ENCODE measurements around the gene RIPOR2. TPM values are rescaled to one million over a fixed set of nuclear protein-coding genes. Genes with fewer than 3 reads are reported as not detected.

RIPOR2 gene
- total RNA-seq, 1 donor from 2014 or later: not detected

- DNase-seq (ENCODE audit: low read depth, low spot score): no peak
These were observed 88.4 kb downstream of the RIPOR2 start for GRCh38 chr6:24847402-24847801.

DNA sequence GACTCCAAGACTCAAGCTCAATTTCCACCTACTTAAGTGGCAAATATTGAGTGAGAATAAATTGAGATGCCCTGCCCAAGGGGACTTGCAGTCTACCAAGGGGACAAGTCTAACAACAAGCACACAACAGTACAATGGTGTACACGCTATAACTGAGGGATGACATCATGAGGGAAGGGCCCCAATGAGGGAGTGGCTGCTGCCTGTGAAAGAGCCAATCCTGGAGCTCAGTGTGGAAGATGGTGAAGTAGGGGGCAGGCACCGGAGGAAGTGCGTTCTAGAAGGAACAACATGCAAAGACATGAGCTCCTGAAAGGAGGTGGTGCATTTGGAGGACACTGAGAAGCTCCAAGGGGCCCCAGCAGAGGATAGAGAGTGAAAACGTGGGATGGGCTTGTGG lies 90.2 kb downstream of the RIPOR2 start:
- no peak for DNase-seq (ENCODE audit: low read depth, low spot score)

DNA sequence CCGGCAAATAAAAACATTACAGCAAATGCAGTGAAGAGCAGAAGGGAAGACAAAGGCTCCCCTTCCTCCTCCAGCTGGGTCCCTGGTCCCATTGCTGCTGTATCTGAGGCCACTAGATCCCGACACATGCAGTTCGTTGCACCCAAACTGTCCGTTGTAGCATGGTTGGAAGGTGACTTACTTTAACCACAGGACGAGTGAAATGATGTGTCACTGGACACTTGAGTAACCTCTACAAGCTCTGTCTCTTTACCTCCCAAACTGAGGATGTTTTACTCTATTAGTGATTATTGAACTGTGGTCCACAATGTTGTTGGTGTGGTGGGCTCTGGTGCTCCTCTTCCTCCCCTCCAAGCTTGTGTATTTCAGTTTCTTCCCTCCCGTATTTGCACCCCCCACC lies 90.9 kb downstream of the RIPOR2 start:
- DNase-seq (ENCODE audit: low read depth, low spot score): no peak

- no peak for DNase-seq (ENCODE audit: low read depth, low spot score)
These were observed 91.7 kb downstream of the RIPOR2 start for GRCh38 chr6:24844061-24844460.

GRCh38 chr6:24840187-24840586 lies 95.6 kb downstream of the RIPOR2 start:
- no peak for DNase-seq (ENCODE audit: low read depth, low spot score)

GRCh38 chr6:24838994-24839393 lies 96.8 kb downstream of the RIPOR2 start:
- no peak for DNase-seq (ENCODE audit: low read depth, low spot score)

DNA sequence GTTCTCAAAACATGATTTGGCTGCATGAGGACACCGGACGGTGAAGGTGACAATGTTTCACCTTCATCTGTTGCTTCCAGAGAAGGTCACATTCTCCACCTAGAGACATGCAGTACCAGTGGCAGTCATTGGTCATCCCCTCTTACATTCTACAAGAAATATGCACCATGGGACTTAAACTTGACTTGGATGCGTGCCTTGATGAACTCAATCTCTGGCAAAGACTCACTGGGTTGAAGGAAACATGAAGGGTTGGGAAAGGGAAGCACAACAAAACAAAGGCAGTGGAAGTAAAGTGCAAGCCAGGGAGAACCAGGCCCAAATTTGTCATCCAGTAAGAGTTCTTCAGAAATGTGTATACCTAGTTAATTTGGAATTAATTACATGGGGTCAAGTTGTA lies 97.7 kb downstream of the RIPOR2 start:
- no peak for DNase-seq (ENCODE audit: low read depth, low spot score)

DNA sequence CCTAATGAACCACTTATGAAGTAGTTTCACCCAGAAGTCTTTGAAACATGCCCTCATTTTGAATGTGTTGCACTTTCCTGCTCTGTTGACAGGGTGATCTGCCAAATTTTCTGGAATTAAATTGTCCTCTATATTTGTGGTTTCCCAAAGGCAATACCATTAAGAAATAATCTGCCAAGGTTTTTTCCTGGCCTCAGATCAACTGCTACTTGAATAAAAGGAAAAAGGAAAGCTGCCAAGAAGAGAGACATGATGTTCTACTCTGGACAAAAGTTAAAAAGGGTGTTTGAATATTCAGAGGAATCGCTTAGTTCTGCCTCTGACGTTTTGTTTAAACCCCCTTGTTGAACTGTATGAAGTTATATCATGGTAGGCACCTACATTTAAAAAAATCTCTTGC lies 99.7 kb downstream of the RIPOR2 start:
- no peak for DNase-seq (ENCODE audit: low read depth, low spot score)

DNA sequence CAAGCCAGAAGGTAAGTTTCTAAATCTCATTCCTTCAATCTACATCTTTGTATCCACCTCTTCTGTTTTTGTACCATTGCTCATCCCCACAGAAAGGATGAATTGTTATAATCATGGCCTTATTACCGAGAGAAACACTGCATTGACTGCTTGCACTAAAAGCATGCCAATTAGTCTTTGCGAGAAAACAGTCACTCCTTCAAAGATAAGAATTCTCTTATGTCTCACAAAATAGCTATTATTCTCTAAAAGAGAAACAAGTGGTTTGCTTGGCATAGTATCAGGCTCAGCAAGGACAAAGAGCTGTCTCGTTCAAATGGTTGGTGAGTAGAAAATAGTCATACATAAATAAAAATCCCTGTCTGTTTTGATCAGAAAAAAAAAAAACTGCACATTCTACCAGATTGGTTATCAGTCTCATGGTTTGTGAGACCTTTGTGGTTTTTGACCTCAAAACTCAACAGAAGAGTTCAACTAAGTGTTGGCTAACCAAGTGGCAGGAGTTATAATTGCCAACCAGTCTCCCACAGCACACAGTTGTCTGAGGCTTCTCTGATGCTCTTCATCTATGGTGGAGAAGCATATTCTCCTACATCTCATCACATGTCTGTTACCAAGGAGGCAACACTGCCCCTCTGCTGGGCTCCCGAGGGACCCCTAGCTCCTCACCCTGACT lies 101.9 kb downstream of the RIPOR2 start:
- no peak for DNase-seq (ENCODE audit: low read depth, low spot score)

DNA sequence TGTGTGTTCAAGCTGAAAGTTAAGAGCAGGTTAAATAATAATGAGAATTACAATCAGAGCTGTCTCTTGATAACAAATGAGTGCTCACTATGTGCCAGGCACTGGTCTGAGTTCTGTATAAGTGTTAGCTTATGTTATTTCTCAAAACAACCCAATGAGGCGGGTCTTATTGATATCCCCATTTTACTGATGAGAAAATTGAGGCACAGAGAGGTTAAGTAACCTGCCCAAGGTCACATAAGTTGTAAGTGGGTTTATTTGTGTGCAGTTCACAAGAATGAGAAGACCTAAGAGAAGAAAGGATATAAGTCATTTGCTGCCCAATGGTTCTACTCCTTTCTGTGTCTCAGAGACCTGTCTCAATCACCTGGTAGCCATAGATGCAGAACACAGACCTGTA lies 103.0 kb downstream of the RIPOR2 start:
- DNase-seq (ENCODE audit: low read depth, low spot score): no peak

GRCh38 chr6:24831771-24832716 lies 103.7 kb downstream of the RIPOR2 start:
- no peak for DNase-seq (ENCODE audit: low read depth, low spot score)

- no peak for DNase-seq (ENCODE audit: low read depth, low spot score)
These were observed 106.1 kb downstream of the RIPOR2 start for GRCh38 chr6:24829657-24830056.

- DNase-seq (ENCODE audit: low read depth, low spot score): no peak
These were observed 107.8 kb downstream of the RIPOR2 start for GRCh38 chr6:24827970-24828369.

DNA sequence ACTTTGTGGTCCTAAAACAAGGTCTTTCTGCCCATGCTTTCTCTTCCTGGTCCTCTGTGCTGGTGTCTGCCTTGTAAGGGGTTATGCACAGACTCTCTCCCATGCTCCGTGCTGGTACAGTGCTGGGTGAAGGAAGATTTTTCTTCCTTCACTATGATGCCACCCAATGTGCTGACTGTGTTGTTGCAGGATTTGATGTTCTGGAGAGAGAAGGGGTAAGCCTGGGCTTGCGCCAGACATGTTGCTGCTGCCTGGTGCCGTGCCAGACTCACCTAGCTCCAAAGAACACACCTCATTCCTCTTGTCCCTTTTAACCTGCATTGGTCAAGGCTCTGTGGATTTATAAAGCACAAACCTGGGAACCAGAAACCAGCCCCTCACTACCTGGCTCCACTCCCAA lies 108.6 kb downstream of the RIPOR2 start:
- DNase-seq (ENCODE audit: low read depth, low spot score): no peak

GRCh38 chr6:24825130-24825630 lies 110.6 kb downstream of the RIPOR2 start:
- DNase-seq (ENCODE audit: low read depth, low spot score): no peak

GRCh38 chr6:24824142-24824938 lies 111.4 kb downstream of the RIPOR2 start:
- DNase-seq (ENCODE audit: low read depth, low spot score): no peak

DNA sequence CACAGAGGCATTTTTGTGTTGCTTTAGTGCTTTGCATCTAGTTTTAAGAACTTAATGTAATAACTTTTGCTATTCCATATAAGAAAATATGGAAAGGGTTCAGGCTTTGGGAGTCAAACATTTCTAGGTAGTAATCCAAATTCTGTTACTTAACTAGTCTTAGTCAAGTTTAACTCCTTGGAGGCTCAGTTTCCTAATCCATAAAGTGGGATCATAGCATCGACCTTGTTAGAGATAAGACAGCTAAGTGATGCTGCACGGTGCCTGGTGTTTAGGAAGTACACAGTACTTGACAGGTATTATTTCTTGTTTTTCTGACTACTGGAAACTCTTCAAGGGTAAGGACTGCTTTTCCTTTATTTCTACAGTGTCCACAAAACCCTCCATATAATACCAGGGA lies 112.6 kb downstream of the RIPOR2 start:
- no peak for DNase-seq (ENCODE audit: low read depth, low spot score)

DNA sequence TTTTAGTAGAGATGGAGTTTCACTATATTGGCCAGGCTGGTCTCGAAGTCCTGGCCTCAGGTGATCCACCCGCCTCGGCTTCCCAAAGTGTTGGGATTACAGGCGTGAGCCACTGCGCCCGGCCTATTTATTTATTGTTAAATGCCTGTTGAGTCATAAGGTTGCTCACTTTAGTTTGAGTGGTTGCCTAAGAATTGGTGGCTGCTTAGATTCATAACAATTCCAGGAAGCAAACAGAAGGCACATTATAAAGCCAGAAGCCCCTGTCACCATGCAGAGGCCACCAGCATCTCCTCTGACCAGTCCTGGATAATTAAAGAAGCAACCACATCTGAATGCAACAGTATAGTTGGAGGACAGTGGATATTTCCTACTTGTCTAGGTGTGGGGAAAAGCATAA lies 113.1 kb downstream of the RIPOR2 start:
- no peak for DNase-seq (ENCODE audit: low read depth, low spot score)

GRCh38 chr6:24821860-24822444 lies 113.8 kb downstream of the RIPOR2 start:
- DNase-seq (ENCODE audit: low read depth, low spot score): no peak

DNA sequence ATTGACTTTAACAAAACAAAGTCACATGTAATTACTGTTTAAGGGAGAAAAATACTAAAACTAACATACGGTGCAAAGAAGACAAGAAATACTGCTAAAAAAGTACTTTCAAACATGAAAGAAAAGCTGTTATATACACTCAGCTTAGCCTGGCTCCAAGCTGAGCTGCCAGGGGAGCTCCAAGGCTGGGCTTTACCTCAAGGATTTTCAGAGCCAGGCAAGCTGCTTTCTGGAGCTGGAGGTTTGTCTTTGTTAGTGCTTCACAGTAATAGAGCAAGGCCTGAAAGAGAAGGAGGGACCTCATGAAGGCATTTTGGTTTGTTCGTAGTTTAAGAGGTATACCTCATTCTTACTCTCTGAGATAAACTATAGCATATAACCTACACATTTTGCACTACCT lies 117.4 kb downstream of the RIPOR2 start:
- no peak for DNase-seq (ENCODE audit: low read depth, low spot score)

DNA sequence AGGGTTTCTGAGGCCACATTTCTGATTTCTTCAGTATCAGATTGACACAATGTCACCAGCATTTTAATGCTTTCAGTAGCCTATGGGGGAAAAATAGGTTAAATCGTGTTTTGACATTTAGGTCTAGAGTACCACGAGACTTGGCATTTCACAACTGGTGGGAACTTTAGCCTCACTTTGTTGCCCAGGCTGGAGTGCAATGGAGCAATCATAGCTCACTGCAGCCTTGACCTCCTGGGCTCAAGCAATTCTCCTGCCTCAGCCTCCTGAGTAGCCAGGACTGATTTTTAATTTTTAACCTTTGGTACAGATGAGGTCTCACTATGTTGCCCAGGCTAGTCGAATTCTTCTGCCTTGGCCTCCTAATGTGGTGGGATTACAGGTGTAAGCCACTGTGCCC lies 126.0 kb downstream of the RIPOR2 start:
- no peak for DNase-seq (ENCODE audit: low read depth, low spot score)
